ENCODE results near the gene AFTPH.

Gene AFTPH

DNA sequence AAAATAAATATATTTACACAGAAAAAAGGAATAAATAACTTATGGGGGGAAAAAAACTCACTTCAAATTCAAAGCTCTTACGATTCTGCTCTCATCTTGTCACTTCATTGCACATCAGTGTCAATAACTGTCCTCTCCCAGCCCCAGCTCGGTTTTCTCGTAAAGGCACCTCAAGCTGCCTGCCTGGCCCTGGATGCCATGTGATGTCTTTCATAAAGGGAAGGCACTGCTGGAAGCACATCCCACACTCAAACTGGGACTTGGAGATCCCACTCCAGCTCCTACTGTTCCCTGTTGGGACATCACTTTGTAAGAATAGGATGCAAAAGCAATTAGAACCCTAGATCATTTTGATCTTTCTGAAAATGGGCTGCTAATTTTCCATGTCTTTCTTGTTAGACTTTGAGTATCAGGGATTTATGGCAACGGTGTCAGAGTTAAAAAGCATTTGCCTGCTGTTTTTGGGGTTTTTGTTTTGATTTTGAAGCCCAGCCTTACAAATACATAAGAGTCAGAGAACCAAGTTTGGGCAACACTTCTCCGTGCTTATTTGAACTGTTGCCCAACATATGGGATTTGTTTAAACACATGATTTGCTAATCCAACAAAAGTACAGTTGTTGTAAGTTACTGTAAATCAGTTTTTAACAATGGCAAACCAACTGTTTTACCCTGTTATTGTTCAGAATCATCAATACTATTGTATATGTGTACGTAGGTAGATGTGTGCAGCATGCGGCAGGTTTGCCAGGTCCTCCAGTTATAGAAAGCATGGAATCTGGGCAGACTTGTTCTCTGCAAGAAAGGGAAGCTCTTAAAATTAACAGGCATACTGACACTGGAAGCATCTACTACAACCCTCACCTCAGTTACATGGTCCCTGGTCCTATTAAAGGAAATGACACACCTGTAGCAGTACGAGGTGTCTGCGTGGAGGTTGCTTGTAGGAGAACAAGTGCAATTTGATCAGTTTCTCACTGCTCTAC, 109.0 kb downstream of the AFTPH start:
- Histone ChIP-seq H2AFZ (ENCODE audit: low read depth, low read length) (no peak overlapping the region), H3K4me3 (ENCODE audit: low read length) (no peak overlapping the region), H3K36me3 (ENCODE audit: insufficient read depth, low read length) (peaks cover 33% of the 10 kb centered on the region), H3K4me1 (ENCODE audit: insufficient read depth, low read length) (peaks cover 32% of the 10 kb centered on the region), H3K9me3 (ENCODE audit: low read length) (no peaks in the 10 kb centered on the region), H3K27me3 (ENCODE audit: insufficient read depth, low read length) (no peaks in the 10 kb centered on the region)

DNA sequence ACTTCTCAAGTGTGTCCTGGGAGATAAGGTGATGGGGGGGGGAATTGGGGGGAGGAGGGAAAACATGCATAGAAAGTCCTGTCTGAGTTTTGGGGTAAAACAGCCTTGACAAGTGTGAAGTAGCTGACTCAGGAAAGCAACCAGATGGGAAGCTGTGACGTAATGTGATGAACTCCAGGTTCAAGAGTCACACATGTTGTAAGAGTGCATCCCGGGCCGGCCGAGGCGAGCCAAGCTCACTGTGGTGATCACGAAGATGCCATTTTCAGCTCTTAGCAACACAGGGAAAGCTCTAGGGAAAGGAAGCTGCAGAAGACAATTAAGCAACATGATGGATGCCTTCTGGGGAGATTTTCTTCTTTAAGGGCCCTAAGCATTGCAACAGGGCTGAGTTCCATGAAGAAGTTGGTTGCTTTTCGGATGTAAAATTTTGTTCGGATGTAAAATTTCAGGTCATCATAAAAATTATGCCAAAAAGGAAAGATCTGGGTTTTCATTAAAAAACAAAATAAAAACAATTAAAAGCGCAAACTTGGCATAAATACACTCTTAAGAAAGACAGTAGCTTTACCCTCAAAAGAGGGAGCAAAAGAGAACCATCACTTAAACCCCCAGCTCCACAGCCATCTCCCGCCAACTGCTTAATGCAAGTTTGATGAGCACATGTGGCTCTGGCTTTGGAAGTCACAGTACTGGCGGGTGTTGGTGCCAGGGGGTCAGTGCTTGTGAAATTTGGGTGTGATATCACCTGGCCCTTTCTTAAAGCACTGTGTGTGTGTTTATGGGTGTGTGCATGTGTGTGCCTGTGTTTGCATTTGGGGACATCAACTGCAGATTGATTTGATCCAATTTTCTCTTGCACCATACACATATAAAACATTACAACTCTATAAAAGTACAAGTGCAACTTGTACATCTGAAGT, 110.5 kb downstream of the AFTPH start:
- Histone ChIP-seq H3K9me3 (ENCODE audit: low read length) (no peaks in the 10 kb centered on the region), H3K4me3 (ENCODE audit: low read length) (no peak overlapping the region), H3K36me3 (ENCODE audit: insufficient read depth, low read length) (peaks cover 33% of the 10 kb centered on the region), H2AFZ (ENCODE audit: low read depth, low read length) (no peak overlapping the region), H3K27me3 (ENCODE audit: insufficient read depth, low read length) (no peaks in the 10 kb centered on the region), H3K4me1 (ENCODE audit: insufficient read depth, low read length) (peaks cover 32% of the 10 kb centered on the region)

- Histone ChIP-seq H3K4me1 (ENCODE audit: insufficient read depth, low read length) (peaks cover 48% of the 10 kb centered on the region), H3K36me3 (ENCODE audit: insufficient read depth, low read length) (peaks cover 27% of the 10 kb centered on the region), H3K4me3 (ENCODE audit: low read length) (no peak overlapping the region), H3K27me3 (ENCODE audit: insufficient read depth, low read length) (no peaks in the 10 kb centered on the region), H3K9me3 (ENCODE audit: low read length) (no peaks in the 10 kb centered on the region), H2AFZ (ENCODE audit: low read depth, low read length) (no peak overlapping the region)
These were observed 112.1 kb downstream of the AFTPH start for GRCh38 chr2:64635976-64636911.

GRCh38 chr2:64637000-64637635, 113.0 kb downstream of the AFTPH start:
- H3K4me3 ChIP-seq (ENCODE audit: low read length), result no peak overlapping the region
- H3K27me3 ChIP-seq (ENCODE audit: insufficient read depth, low read length), result no peaks in the 10 kb centered on the region
- H3K4me1 ChIP-seq (ENCODE audit: insufficient read depth, low read length), result peaks cover 56% of the 10 kb centered on the region
- no peak overlapping the region for H2AFZ ChIP-seq (ENCODE audit: low read depth, low read length)
- no peaks in the 10 kb centered on the region for H3K9me3 ChIP-seq (ENCODE audit: low read length)
- H3K36me3 ChIP-seq (ENCODE audit: insufficient read depth, low read length), result peaks cover 27% of the 10 kb centered on the region

GRCh38 chr2:64637931-64638330, 113.8 kb downstream of the AFTPH start:
- Histone ChIP-seq H3K27me3 (ENCODE audit: insufficient read depth, low read length) (no peaks in the 10 kb centered on the region), H3K4me1 (ENCODE audit: insufficient read depth, low read length) (peaks cover 61% of the 10 kb centered on the region), H3K4me3 (ENCODE audit: low read length) (no peak overlapping the region), H2AFZ (ENCODE audit: low read depth, low read length) (no peak overlapping the region), H3K36me3 (ENCODE audit: insufficient read depth, low read length) (peaks cover 27% of the 10 kb centered on the region), H3K9me3 (ENCODE audit: low read length) (no peaks in the 10 kb centered on the region)

DNA sequence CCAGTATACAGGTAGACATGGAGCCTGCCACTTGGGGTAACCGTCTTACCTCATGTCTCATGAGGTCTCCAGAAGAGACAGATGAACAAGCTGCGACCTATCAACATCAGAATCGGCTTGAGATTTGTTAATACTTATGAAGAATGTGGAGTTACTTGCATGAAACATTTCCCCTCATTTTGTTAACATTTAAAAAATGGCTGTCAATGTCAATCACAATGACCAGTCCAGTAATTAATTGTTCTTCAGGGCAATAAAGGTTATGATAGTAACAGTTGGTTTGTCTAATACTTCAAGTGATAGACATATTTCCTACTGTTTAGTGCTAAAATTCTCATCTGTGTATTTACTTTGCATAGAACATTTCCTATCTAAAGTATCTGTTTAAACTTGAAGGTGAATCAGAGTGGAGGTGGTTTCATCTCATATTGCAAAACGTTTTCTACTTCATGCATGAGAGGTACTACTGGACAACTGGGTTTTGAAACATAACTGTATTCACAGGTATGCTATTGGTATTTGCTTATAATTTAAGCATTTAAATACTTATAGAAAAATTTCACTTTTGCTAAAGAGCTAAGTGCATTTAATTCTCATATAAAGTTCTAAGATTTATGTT, 114.5 kb downstream of the AFTPH start:
- H3K4me3 ChIP-seq (ENCODE audit: low read length), result no peak overlapping the region
- H3K36me3 ChIP-seq (ENCODE audit: insufficient read depth, low read length), result peaks cover 22% of the 10 kb centered on the region
- H3K4me1 ChIP-seq (ENCODE audit: insufficient read depth, low read length), result peaks cover 64% of the 10 kb centered on the region
- H2AFZ ChIP-seq (ENCODE audit: low read depth, low read length), result no peak overlapping the region
- H3K9me3 ChIP-seq (ENCODE audit: low read length), result no peaks in the 10 kb centered on the region
- no peaks in the 10 kb centered on the region for H3K27me3 ChIP-seq (ENCODE audit: insufficient read depth, low read length)

- Histone ChIP-seq H3K4me1 (ENCODE audit: insufficient read depth, low read length) (peaks cover 65% of the 10 kb centered on the region), H2AFZ (ENCODE audit: low read depth, low read length) (no peak overlapping the region), H3K36me3 (ENCODE audit: insufficient read depth, low read length) (peaks cover 20% of the 10 kb centered on the region), H3K4me3 (ENCODE audit: low read length) (no peak overlapping the region), H3K27me3 (ENCODE audit: insufficient read depth, low read length) (no peaks in the 10 kb centered on the region), H3K9me3 (ENCODE audit: low read length) (no peaks in the 10 kb centered on the region)
These were observed 115.6 kb downstream of the AFTPH start for GRCh38 chr2:64639691-64640090.

GRCh38 chr2:64640153-64641044, 116.3 kb downstream of the AFTPH start:
- H3K36me3 ChIP-seq (ENCODE audit: insufficient read depth, low read length), result peaks cover 20% of the 10 kb centered on the region
- H3K9me3 ChIP-seq (ENCODE audit: low read length), result no peaks in the 10 kb centered on the region
- no peak overlapping the region for H2AFZ ChIP-seq (ENCODE audit: low read depth, low read length)
- H3K4me1 ChIP-seq (ENCODE audit: insufficient read depth, low read length), result peaks cover 63% of the 10 kb centered on the region
- H3K4me3 ChIP-seq (ENCODE audit: low read length), result no peak overlapping the region
- H3K27me3 ChIP-seq (ENCODE audit: insufficient read depth, low read length), result no peaks in the 10 kb centered on the region

GRCh38 chr2:64641599-64641998, 117.5 kb downstream of the AFTPH start:
- H2AFZ ChIP-seq (ENCODE audit: low read depth, low read length), result no peak overlapping the region
- H3K4me3 ChIP-seq (ENCODE audit: low read length), result no peak overlapping the region
- H3K36me3 ChIP-seq (ENCODE audit: insufficient read depth, low read length), result peaks cover 9% of the 10 kb centered on the region
- no peaks in the 10 kb centered on the region for H3K9me3 ChIP-seq (ENCODE audit: low read length)
- no peaks in the 10 kb centered on the region for H3K27me3 ChIP-seq (ENCODE audit: insufficient read depth, low read length)
- H3K4me1 ChIP-seq (ENCODE audit: insufficient read depth, low read length), result peaks cover 68% of the 10 kb centered on the region
